Subcutaneous abdominal adipose tissue (tissue), 5 donors: ENCODE results near the gene HEATR5A.
A peak's percentile ranks its signal among the peaks of the same experiment; 100 is the strongest.
"Not testable (repeated sequence)": the region's sequence is repeated elsewhere in the genome, so short reads cannot be mapped to it uniquely, and the experiment has no call there.

Source experiments
- H3K27ac ChIP-seq: one replicate; pipeline ENCODE4 v1.7.0; 2013; ENCODE audit warnings: low read depth, mild to moderate bottlenecking, inconsistent platforms, low read length, moderate library complexity
- H3K27me3 ChIP-seq, 5 donors: one replicate each; pipeline ENCODE4 v1.7.0; 2013; ENCODE audit warnings: low read length in 5 of 5, inconsistent platforms in 1 of 5; ENCODE audit not compliant: control insufficient read depth in 5 of 5, insufficient read depth in 4 of 5
- H3K36me3 ChIP-seq, 5 donors: one replicate each; pipeline ENCODE4 v1.7.0; 2013; ENCODE audit warnings: low read length in 5 of 5; ENCODE audit not compliant: control insufficient read depth in 5 of 5, insufficient read depth in 5 of 5
- H3K4me1 ChIP-seq, 5 donors: one replicate each; pipeline ENCODE4 v1.7.0; 2013; ENCODE audit warnings: low read length in 5 of 5, mild to moderate bottlenecking in 3 of 5, moderate library complexity in 1 of 5; ENCODE audit not compliant: control insufficient read depth in 5 of 5, insufficient read depth in 5 of 5
- H3K4me3 ChIP-seq, 5 donors: one replicate each; pipeline ENCODE4 v1.7.0; 2013; ENCODE audit warnings: low read length in 5 of 5, low read depth in 1 of 5
- H3K9ac ChIP-seq, 5 donors: one replicate each; pipeline ENCODE4 v1.7.0; 2013; ENCODE audit warnings: low read length in 5 of 5, mild to moderate bottlenecking in 4 of 5, moderate library complexity in 3 of 5
- H3K9me3 ChIP-seq, 5 donors: one replicate each; pipeline ENCODE4 v1.7.0; 2013; ENCODE audit warnings: low read length in 5 of 5; ENCODE audit not compliant: control insufficient read depth in 5 of 5
- donor health status: healthy.
- donor health status: healthy.
- donor health status: healthy.
- donor health status: healthy.
- donor health status: healthy.

HEATR5A gene

DNA sequence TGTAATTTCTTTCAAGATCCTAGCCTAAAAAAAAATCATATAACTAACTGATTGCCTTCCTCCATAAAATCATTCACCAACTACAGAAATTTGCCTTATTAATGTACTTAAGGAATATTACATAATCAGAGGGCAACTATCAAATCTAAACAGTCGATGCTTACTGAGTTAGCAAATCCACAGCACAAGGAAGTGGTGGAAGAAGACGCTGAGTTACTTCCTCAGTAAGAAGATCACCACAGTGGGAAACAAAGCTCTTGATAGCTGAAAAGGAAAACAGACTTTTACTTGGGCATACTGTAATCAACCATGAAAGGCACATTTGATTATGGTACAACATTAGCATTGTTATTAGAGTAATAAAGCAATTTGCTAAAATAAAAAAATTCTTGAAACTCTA, 48.7 kb downstream of the HEATR5A start:
- no peak overlapping the region for H3K27ac ChIP-seq
- no peaks in the 10 kb centered on the region for H3K9me3 ChIP-seq
- H3K4me3 ChIP-seq: no peak overlapping the region
- no peaks in the 10 kb centered on the region for H3K27me3 ChIP-seq
- peak overlapping the region in 1 of 5 donors; percentile 16 for H3K9ac ChIP-seq
- H3K36me3 ChIP-seq: peaks cover 24 to 66% (median 50%) of the 10 kb centered on the region in 5 donors
- H3K4me1 ChIP-seq: no peaks in the 10 kb centered on the region

- no peak overlapping the region for H3K27ac ChIP-seq
- H3K36me3 ChIP-seq: peaks cover 14 to 65% (median 42%) of the 10 kb centered on the region in 5 donors
Measured at GRCh38 chr14:31363331-31364073, 56.8 kb downstream of the HEATR5A start.

GRCh38 chr14:31362746-31363145, 57.6 kb downstream of the HEATR5A start:
- no peak overlapping the region for H3K9ac ChIP-seq
- H3K4me3 ChIP-seq: no peak overlapping the region
- no peak overlapping the region for H3K27ac ChIP-seq
- no peaks in the 10 kb centered on the region for H3K4me1 ChIP-seq
- H3K36me3 ChIP-seq: peaks cover 21 to 67% (median 45%) of the 10 kb centered on the region in 5 donors
- H3K27me3 ChIP-seq: no peaks in the 10 kb centered on the region
- H3K9me3 ChIP-seq: no peaks in the 10 kb centered on the region

More at GRCh38 chr14:31363331-31364073, 56.8 kb downstream of the HEATR5A start:
- no peak overlapping the region for H3K9ac ChIP-seq
- H3K27me3 ChIP-seq: no peaks in the 10 kb centered on the region
- H3K4me3 ChIP-seq: no peak overlapping the region
- no peaks in the 10 kb centered on the region for H3K4me1 ChIP-seq
- no peaks in the 10 kb centered on the region for H3K9me3 ChIP-seq

GRCh38 chr14:31361761-31362160, 58.6 kb downstream of the HEATR5A start:
- H3K27me3 ChIP-seq, H3K9me3 ChIP-seq, H3K27ac ChIP-seq, H3K4me1 ChIP-seq, H3K9ac ChIP-seq, H3K4me3 ChIP-seq: not testable (repeated sequence)
- H3K36me3 ChIP-seq: peaks cover 26 to 68% (median 48%) of the 10 kb centered on the region in 5 donors

- no peaks in the 10 kb centered on the region for H3K27me3 ChIP-seq
- H3K27ac ChIP-seq: no peak overlapping the region
- peaks cover 0 to 3% (median 2%) of the 10 kb centered on the region in 5 donors for H3K4me1 ChIP-seq
- peaks cover 26 to 68% (median 48%) of the 10 kb centered on the region in 5 donors for H3K36me3 ChIP-seq
- H3K4me3 ChIP-seq: no peak overlapping the region
- no peaks in the 10 kb centered on the region for H3K9me3 ChIP-seq
- H3K9ac ChIP-seq: no peak overlapping the region
Measured at GRCh38 chr14:31360919-31361662, 59.3 kb downstream of the HEATR5A start.

GRCh38 chr14:31357279-31357678, 63.1 kb downstream of the HEATR5A start:
- H3K4me3 ChIP-seq: no peak overlapping the region
- peaks cover 0 to 7% (median 6%) of the 10 kb centered on the region in 5 donors for H3K4me1 ChIP-seq
- H3K27ac ChIP-seq: no peak overlapping the region
- H3K36me3 ChIP-seq: peaks cover 21 to 45% (median 37%) of the 10 kb centered on the region in 5 donors
- H3K9ac ChIP-seq: no peak overlapping the region
- H3K9me3 ChIP-seq: no peaks in the 10 kb centered on the region
- no peaks in the 10 kb centered on the region for H3K27me3 ChIP-seq

DNA sequence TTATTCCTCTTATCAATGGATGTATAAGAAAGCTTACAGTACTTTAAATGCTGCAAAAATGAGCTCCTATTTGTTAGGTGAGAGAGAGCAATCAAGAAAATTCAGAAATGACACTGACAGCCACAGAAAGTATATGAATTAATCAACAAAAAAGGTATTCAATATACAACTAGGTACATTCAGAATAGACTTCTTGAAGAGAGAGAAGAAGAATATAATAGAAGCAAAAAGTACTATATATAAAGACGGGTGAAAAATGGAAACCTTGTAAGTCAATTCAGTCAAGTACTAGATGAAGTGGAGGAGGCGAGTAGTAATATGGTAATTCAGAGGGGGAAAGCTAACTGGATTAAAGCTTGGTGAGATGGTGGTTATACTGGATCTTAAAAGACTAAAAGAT, 74.3 kb downstream of the HEATR5A start:
- Histone ChIP-seq H3K36me3 (peaks cover 33 to 69% (median 50%) of the 10 kb centered on the region in 5 donors), H3K4me3 (no peak overlapping the region), H3K27me3 (no peaks in the 10 kb centered on the region), H3K9ac (no peak overlapping the region), H3K4me1 (no peaks in the 10 kb centered on the region), H3K27ac (no peak overlapping the region), H3K9me3 (no peaks in the 10 kb centered on the region)

DNA sequence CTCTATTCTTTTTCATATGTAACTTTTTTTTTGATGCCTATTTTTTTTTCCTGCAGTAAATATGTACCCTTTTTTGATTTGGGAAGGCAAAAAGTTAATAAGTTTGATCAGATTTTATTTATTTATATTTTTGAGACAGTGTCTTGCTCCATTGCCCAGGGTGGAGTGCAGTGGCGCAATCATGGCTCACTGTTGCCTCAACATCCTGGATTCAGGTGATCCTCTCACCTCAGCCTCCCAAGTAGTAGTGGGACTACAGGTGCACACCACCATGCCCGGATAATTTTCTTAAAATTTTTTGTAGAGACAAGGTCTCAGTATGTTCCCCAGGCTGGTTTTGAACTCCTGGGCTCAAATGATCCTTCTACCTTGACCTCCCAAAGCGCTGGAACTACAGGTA, 79.1 kb downstream of the HEATR5A start:
- Histone ChIP-seq H3K27me3 (no peaks in the 10 kb centered on the region), H3K4me3 (no peak overlapping the region), H3K9me3 (no peaks in the 10 kb centered on the region), H3K4me1 (no peaks in the 10 kb centered on the region), H3K27ac (no peak overlapping the region), H3K9ac (no peak overlapping the region), H3K36me3 (peaks cover 38 to 63% (median 43%) of the 10 kb centered on the region in 5 donors)

GRCh38 chr14:31340297-31341063, 79.9 kb downstream of the HEATR5A start:
- Histone ChIP-seq H3K9me3 (no peaks in the 10 kb centered on the region), H3K9ac (no peak overlapping the region), H3K36me3 (peaks cover 30 to 57% (median 37%) of the 10 kb centered on the region in 5 donors), H3K27ac (no peak overlapping the region), H3K4me3 (no peak overlapping the region), H3K27me3 (no peaks in the 10 kb centered on the region), H3K4me1 (no peaks in the 10 kb centered on the region)
